Gastrocnemius medialis (tissue), 4 donors: ENCODE measurements around the gene REST. TPM values are rescaled to one million over a fixed set of nuclear protein-coding genes. Genes with fewer than 3 reads are reported as not detected.

Source experiments
- ATAC-seq, 2 donors: fragments of 150-250 bp; one replicate each; pipeline ENCODE4 v1.9.1; 2016
- DNase-seq, 2 donors: peaks; one replicate each; pipeline ENCODE4 v3.0.0-alpha.2; 2019
- H3K27ac ChIP-seq, 4 donors: fragments of 200-600 bp; sonication (generic); 1 replicate in 1 of 4; 2 replicates in 3 of 4; pipeline ENCODE4 v1.5.1; 2016 to 2018; ENCODE audit warnings: mild to moderate bottlenecking in 2 of 4, moderate library complexity in 1 of 4
- H3K27me3 ChIP-seq, 3 donors: fragments of 200-600 bp; sonication (generic) in 2 of 3; 1 replicate in 1 of 3; 2 replicates in 2 of 3; pipeline versions ENCODE4 v1.5.1 to v1.6.0; 2016 to 2019; ENCODE audit warnings: mild to moderate bottlenecking in 1 of 3, moderate library complexity in 1 of 3
- H3K36me3 ChIP-seq, 2 donors: fragments of 200-600 bp; sonication (generic) in 1 of 2; one replicate each; pipeline ENCODE4 v1.5.1; 2017 to 2018
- H3K4me1 ChIP-seq, 2 donors: fragments of 200-600 bp; sonication (generic) in 1 of 2; one replicate each; pipeline ENCODE4 v1.5.1; 2016 to 2017; ENCODE audit warnings: mild to moderate bottlenecking in 2 of 2
- H3K4me3 ChIP-seq, 4 donors: fragments of 200-600 bp; sonication (generic) in 3 of 4; 1 replicate in 1 of 4; 2 replicates in 3 of 4; pipeline ENCODE4 v1.5.1; 2016 to 2019; ENCODE audit warnings: mild to moderate bottlenecking in 2 of 4
- H3K9me3 ChIP-seq, 3 donors: fragments of 200-600 bp; sonication (generic) in 2 of 3; 1 replicate in 1 of 3; 2 replicates in 2 of 3; pipeline ENCODE4 v1.5.1; 2016 to 2019
- POLR2A ChIP-seq, 2 donors: fragments of 450-650 bp; IDR thresholded peaks; one replicate each; pipeline ENCODE4 v1.6.1; 2017; ENCODE audit warnings: antibody characterized with exemption in 2 of 2, mild to moderate bottlenecking in 2 of 2, moderate library complexity in 2 of 2
- in situ Hi-C, 4 donors: fragments of 200-750 bp; cut with MboI; loops; one replicate each; pipeline versions ENCODE4 v1.15.0 to v1.8.0; 2017; ENCODE audit warnings: low sequenced_read_pairs in 4 of 4
- intact Hi-C: fragments of 100-400 bp; cut with DNase I; formaldehyde crosslinking; loops from one replicate; pipeline ENCODE4 v1.15.1; 2023; ENCODE audit warnings: low total_unique reads
- total RNA-seq, 4 donors: library from RNA; depleted of rRNA; stranded (reverse); fragments of >200 nt; gene quantifications; one replicate each; pipeline versions ENCODE4 v1.1.0 to v1.2.3, GENCODE V29; 2016
- TF ChIP-seq, protein P1 (sequence below), 5 experiments: fragments of 450-650 bp in 3 of 5; fragments of 200-600 bp in 2 of 5; sonication (generic) in 2 of 5; IDR thresholded peaks in 4 of 5; conservative IDR thresholded peaks in 1 of 5; 1 replicate in 4 of 5; 2 replicates in 1 of 5; pipeline ENCODE4 v1.5.1; 2016 to 2019; ENCODE audit warnings: antibody characterized with exemption in 5 of 5, mild to moderate bottlenecking in 3 of 5, moderate library complexity in 3 of 5

Gene REST
- total RNA-seq, 4 donors from 2014 or later: 17.9 to 22.6 (median 20.0) TPM

DNA sequence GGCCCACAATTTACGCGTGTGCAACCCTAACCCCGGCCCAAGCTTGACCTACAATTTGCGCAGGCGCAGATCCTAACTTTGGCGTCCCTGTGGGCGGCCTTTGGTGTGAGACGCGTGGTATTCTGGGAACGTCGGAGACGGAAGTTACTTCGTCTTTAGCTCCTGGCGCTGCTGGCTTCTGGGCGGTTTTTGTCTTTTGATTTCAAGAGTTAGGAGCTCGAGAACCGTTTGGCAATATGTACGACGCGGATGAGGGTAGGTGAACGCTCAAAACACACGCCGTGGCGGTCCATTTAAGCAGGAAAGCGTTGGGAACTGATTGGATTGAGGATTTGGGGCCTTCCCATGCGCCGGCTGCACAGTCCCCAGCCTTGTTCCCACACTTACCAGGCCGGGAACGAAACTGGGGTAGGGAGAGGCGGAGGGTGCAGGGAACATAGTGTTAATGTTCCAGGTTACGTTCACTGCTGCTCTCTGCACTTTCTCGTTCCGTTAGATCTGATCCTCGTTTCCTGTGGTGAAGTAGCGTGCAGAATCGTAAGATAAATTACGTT, 71.1 kb downstream of the REST start, which contains the start of gene POLR2B:
Gene POLR2B (plus strand): TSS at position 147 of the 554 bp plus-strand sequence. CDS start 90 bp downstream, at position 237.
- H3K9me3 ChIP-seq: no peaks in the 10 kb centered on the region
- intact Hi-C loops: loop anchor here (2.0 to 5.0 kb wide), 2 partner anchors 322 to 542 kb away; partner anchors contain the start of gene PAICS

DNA sequence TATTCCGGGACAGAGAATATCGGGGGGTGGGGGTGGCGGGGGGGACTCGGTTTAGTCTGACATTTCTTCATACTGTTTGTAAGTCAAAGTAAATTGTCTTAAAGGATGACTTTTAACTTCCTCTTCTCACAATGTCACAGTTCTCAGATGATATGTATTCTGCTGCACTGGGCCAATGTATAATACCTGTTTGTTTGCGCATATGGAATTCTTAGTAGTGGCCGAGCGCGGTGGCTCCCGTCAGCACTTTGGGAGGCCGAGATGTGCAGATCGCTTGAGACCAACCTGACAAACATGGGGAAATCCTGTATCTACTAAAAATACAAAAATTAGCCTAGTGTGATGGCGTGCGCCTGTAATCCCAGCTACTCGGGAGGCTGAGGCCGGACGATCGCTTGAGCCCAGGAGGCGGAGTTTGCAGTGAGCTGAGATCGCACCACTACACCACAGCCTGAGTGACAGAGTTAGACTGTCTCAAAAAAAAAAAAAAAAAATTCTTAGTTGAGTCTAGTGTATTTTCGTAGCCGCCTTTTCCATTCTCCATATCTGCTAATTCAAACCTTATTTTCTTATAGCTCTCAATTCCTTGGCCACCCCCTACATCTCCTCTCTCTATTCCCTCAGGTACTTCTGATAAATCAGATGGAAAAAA, 71.8 kb downstream of the REST start:
- Histone ChIP-seq H3K9me3 (no peaks in the 10 kb centered on the region), H3K4me1 (peaks cover 41 to 53% of the 10 kb centered on the region in 2 donors), H3K36me3 (peaks cover 0 to 3% of the 10 kb centered on the region in 2 donors), H3K4me3 (peak overlapping the region; percentile 81 to 95 (median 90)), H3K27ac (peak overlapping the region; percentile 81 to 94 (median 91)), H3K27me3 (no peaks in the 10 kb centered on the region)
- ATAC-seq: no peak
- no peak for DNase-seq
- intact Hi-C loops (loop anchor here (2.0 to 5.0 kb wide), 2 partner anchors 322 to 543 kb away; partner anchors contain the start of gene PAICS), in situ Hi-C loops (loop anchor here in 3 of 4 donors (5.0 to 25.0 kb wide), 3 partner anchors 72 to 517 kb away; partner anchors contain the start of genes REST (in 3 of the 3) and SRP72 (in 1 of the 3))
- TF ChIP-seq, protein P1, sequence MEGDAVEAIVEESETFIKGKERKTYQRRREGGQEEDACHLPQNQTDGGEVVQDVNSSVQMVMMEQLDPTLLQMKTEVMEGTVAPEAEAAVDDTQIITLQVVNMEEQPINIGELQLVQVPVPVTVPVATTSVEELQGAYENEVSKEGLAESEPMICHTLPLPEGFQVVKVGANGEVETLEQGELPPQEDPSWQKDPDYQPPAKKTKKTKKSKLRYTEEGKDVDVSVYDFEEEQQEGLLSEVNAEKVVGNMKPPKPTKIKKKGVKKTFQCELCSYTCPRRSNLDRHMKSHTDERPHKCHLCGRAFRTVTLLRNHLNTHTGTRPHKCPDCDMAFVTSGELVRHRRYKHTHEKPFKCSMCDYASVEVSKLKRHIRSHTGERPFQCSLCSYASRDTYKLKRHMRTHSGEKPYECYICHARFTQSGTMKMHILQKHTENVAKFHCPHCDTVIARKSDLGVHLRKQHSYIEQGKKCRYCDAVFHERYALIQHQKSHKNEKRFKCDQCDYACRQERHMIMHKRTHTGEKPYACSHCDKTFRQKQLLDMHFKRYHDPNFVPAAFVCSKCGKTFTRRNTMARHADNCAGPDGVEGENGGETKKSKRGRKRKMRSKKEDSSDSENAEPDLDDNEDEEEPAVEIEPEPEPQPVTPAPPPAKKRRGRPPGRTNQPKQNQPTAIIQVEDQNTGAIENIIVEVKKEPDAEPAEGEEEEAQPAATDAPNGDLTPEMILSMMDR (IDR thresholded peaks at IDR 0.05 in 4 of 5, conservative IDR thresholded peaks at IDR 0.05 in 1 of 5): no peak
- no peak for TF ChIP-seq POLR2A (IDR thresholded peaks at IDR 0.05)

More for the DNA sequence above, 71.1 kb downstream of the REST start, which contains the start of gene POLR2B:
- in situ Hi-C loops: loop anchor here in 2 of 4 donors (5.0 to 25.0 kb wide), 3 partner anchors 72 to 517 kb away; partner anchors contain the start of genes REST (in 2 of the 2) and SRP72 (in 1 of the 2)
- Histone ChIP-seq H3K4me1 (peaks cover 41 to 53% of the 10 kb centered on the region in 2 donors), H3K36me3 (peaks cover 0 to 10% of the 10 kb centered on the region in 2 donors), H3K4me3 (peak within 1 kb of the TSS; percentile 81 to 95 (median 90)), H3K27ac (peak within 1 kb of the TSS; percentile 81 to 94 (median 91)), H3K27me3 (no peaks in the 10 kb centered on the region)
- peak; percentile 94 to 96 for DNase-seq
- TF ChIP-seq POLR2A (IDR thresholded peaks at IDR 0.05): peak; percentile 73 to 77
- TF ChIP-seq, protein P1 (IDR thresholded peaks at IDR 0.05 in 4 of 5, conservative IDR thresholded peaks at IDR 0.05 in 1 of 5): no peak
- ATAC-seq: peak; percentile 84 to 86

DNA sequence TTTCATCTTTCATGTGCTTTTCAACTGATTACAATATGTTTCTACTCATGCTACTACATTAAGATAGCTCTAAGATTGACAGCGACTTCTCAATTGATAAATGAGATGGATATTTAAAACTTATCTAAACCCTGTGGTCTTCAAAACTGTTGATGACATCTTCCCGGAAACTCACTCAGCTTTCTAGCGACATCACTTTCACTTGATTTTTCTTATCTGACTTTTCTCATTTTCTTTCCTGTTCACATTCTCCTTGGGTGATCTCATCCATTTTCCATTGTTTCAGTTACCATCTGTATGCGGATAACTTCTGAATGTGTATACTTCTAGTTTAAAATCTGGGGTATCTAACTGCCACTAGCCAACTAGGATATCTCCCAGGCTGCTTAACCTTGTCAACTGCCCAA, 74.1 kb downstream of the REST start:
- Histone ChIP-seq H3K27ac (no peak overlapping the region), H3K9me3 (no peaks in the 10 kb centered on the region), H3K27me3 (no peaks in the 10 kb centered on the region), H3K36me3 (peaks cover 2 to 11% of the 10 kb centered on the region in 2 donors), H3K4me3 (no peak overlapping the region), H3K4me1 (peaks cover 26 to 41% of the 10 kb centered on the region in 2 donors)
- no peak for ATAC-seq
- in situ Hi-C loops: loop anchor here in 2 of 4 donors (10.0 to 25.0 kb wide), 2 partner anchors 77 to 519 kb away; partner anchors contain the start of genes REST (in 1 of the 2) and SRP72 (in 1 of the 2)
- DNase-seq: no peak
- intact Hi-C loops: no loop called here
- TF ChIP-seq POLR2A (IDR thresholded peaks at IDR 0.05): no peak
- TF ChIP-seq, protein P1 (IDR thresholded peaks at IDR 0.05 in 4 of 5, conservative IDR thresholded peaks at IDR 0.05 in 1 of 5): no peak

DNA sequence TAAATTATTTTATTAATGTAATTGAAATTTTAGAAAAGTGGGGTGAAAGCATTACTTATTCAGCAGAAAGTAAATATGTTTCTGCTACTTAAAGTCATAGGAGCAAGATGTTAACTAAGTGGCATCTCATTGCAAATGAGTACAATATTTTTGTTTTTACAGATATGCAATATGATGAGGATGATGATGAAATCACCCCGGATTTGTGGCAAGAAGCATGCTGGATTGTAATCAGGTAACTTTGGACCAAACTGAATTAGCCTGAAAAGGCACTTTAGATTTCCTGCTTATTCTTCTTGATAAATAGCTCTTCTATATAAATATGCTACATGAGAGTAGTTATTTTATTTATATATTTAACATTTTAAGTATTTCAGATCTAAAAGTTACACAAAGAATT, 78.5 kb downstream of the REST start:
- intact Hi-C loops (no loop called here), in situ Hi-C loops (loop anchor here in 2 of 4 donors (10.0 to 25.0 kb wide), 2 partner anchors 81 to 524 kb away; partner anchors contain the start of genes REST (in 1 of the 2) and SRP72 (in 1 of the 2))
- no peak overlapping the region for H3K27ac ChIP-seq
- no peak overlapping the region for H3K4me3 ChIP-seq
- DNase-seq (no peak), ATAC-seq (no peak)
- peaks cover 8 to 17% of the 10 kb centered on the region in 2 donors for H3K4me1 ChIP-seq
- peaks cover 4 to 38% of the 10 kb centered on the region in 2 donors for H3K36me3 ChIP-seq
- H3K27me3 ChIP-seq: no peaks in the 10 kb centered on the region
- TF ChIP-seq POLR2A (IDR thresholded peaks at IDR 0.05): no peak
- TF ChIP-seq, protein P1 (IDR thresholded peaks at IDR 0.05 in 4 of 5, conservative IDR thresholded peaks at IDR 0.05 in 1 of 5): no peak
- H3K9me3 ChIP-seq: no peaks in the 10 kb centered on the region
